GM23338 (cell line): ENCODE data around the gene DUOX1. TPM values are rescaled to one million over a fixed set of nuclear protein-coding genes. Genes with fewer than 3 reads are reported as not detected.

Experiments used
- ATAC-seq: fragments of 200-7000 bp; cut with Tn5 transposase; 3 replicates; pipeline ENCODE4 v1.9.1; 2020
- DNase-seq: peaks from one replicate; pipeline ENCODE4 v3.0.0-alpha.2; 2015; ENCODE audit warnings: low spot score
- H2AFZ ChIP-seq: fragments of 200-600 bp; sonication (generic); 2 replicates; pipeline ENCODE4 v1.8.0; 2016; ENCODE audit warnings: antibody characterized with exemption, mild to moderate bottlenecking, moderate library complexity
- H3F3A ChIP-seq: fragments of 200-600 bp; sonication (generic); replicated peaks from 2 replicates; pipeline ENCODE4 v1.8.0; 2017; ENCODE audit warnings: antibody characterized with exemption, mixed run types, low read depth
- H3K27ac ChIP-seq: fragments of 200-600 bp; sonication (generic); 2 replicates; pipeline ENCODE4 v1.6.1; 2016; ENCODE audit warnings: low read depth
- H3K27me3 ChIP-seq: fragments of 200-600 bp; sonication (generic); 2 replicates; pipeline ENCODE4 v1.8.0; 2016; ENCODE audit warnings: mild to moderate bottlenecking, mixed run types, moderate library complexity; ENCODE audit not compliant: insufficient read depth
- H3K36me3 ChIP-seq: fragments of 200-600 bp; sonication (generic); 2 replicates; pipeline ENCODE4 v1.8.0; 2016; ENCODE audit warnings: mild to moderate bottlenecking; ENCODE audit not compliant: insufficient read depth
- H3K4me1 ChIP-seq: fragments of 200-600 bp; sonication (generic); 2 replicates; pipeline ENCODE4 v1.8.0; 2016; ENCODE audit warnings: mild to moderate bottlenecking, moderate library complexity; ENCODE audit not compliant: insufficient read depth
- H3K4me2 ChIP-seq: fragments of 200-600 bp; sonication (generic); 2 replicates; pipeline ENCODE4 v1.7.1; 2017; ENCODE audit warnings: mixed run types
- H3K4me3 ChIP-seq: fragments of 200-600 bp; sonication (generic); 2 replicates; pipeline ENCODE4 v1.6.1; 2016; ENCODE audit warnings: mixed run types
- H3K79me2 ChIP-seq: fragments of 200-600 bp; sonication (generic); replicated peaks from 2 replicates; pipeline ENCODE4 v1.8.0; 2017; ENCODE audit warnings: mild to moderate bottlenecking; ENCODE audit not compliant: insufficient read depth
- H3K9me2 ChIP-seq: fragments of 200-600 bp; sonication (generic); 2 replicates; pipeline ENCODE4 v1.8.0; 2017; ENCODE audit not compliant: insufficient read depth
- H4K20me1 ChIP-seq: fragments of 200-600 bp; sonication (generic); replicated peaks from 2 replicates; pipeline ENCODE4 v1.8.0; 2017; ENCODE audit warnings: mild to moderate bottlenecking; ENCODE audit not compliant: insufficient read depth
- H3K27ac Mint-ChIP-seq: 2 replicates; pipeline ENCODE4 v1.8.0; 2020; ENCODE audit warnings: inconsistent platforms, mild to moderate bottlenecking, moderate library complexity, mixed read lengths
- H3K27me3 Mint-ChIP-seq: 3 replicates; pipeline ENCODE4 v1.8.0; 2022; ENCODE audit warnings: low read depth, mild to moderate bottlenecking, moderate library complexity, mixed read lengths, inconsistent platforms; ENCODE audit not compliant: insufficient read depth, poor library complexity
- H3K36me3 Mint-ChIP-seq: 3 replicates; pipeline ENCODE4 v1.8.0; 2021; ENCODE audit warnings: low read depth, mild to moderate bottlenecking, inconsistent platforms, moderate library complexity, mixed read lengths
- H3K4me1 Mint-ChIP-seq: 3 replicates; pipeline ENCODE4 v1.8.0; 2020; ENCODE audit warnings: mild to moderate bottlenecking, inconsistent platforms, mixed read lengths
- H3K4me3 Mint-ChIP-seq: 3 replicates; pipeline ENCODE4 v1.8.0; 2021; ENCODE audit warnings: moderate library complexity, mild to moderate bottlenecking, inconsistent platforms, mixed read lengths
- H3K9me3 Mint-ChIP-seq: 3 replicates; pipeline ENCODE4 v1.8.0; 2020; ENCODE audit warnings: moderate library complexity, mild to moderate bottlenecking, inconsistent platforms, mixed read lengths
- ETS1 ChIP-seq: IDR thresholded peaks from 2 replicates; pipeline ENCODE4 v1.6.1; 2016; ENCODE audit warnings: antibody characterized with exemption
- EZH2 ChIP-seq: fragments of 200-600 bp; sonication (generic); IDR thresholded peaks from one replicate; pipeline ENCODE4 v1.8.0; 2017; ENCODE audit warnings: antibody characterized with exemption, mild to moderate bottlenecking, low read depth; ENCODE audit not compliant: unreplicated experiment
- JUNB ChIP-seq: IDR thresholded peaks from one replicate; pipeline ENCODE4 v1.6.1; 2016; ENCODE audit warnings: antibody characterized with exemption; ENCODE audit not compliant: unreplicated experiment
- NANOG ChIP-seq: IDR thresholded peaks from 2 replicates; pipeline ENCODE4 v1.6.1; 2016; ENCODE audit warnings: antibody characterized with exemption, borderline replicate concordance
- REST ChIP-seq: IDR thresholded peaks from one replicate; pipeline ENCODE4 v1.6.1; 2018; ENCODE audit warnings: antibody characterized with exemption; ENCODE audit not compliant: unreplicated experiment
- polyA plus RNA-seq: library from polyadenylated mRNA; unstranded; fragments of >200 nt; fragmentation: Nextera tagmentation; extraction: Ambion mirVana; gene quantifications from 2 replicates; pipeline ENCODE4 v1.2.1, GENCODE V29; 2016
- total RNA-seq: library from RNA; depleted of rRNA; stranded (reverse); fragments of >200 nt; shearing (Covaris generic); gene quantifications from 2 replicates; pipeline ENCODE4 v1.2.3, GENCODE V29; 2014

DUOX1 gene
- total and polyA plus RNA-seq, 2 experiments from 2014 or later = 0.69 to 0.73 TPM

GRCh38 chr15:45201869-45202268 lies 72.1 kb downstream of the DUOX1 start:
- peaks cover 8% of the 10 kb centered on the region for H3K4me1 Mint-ChIP-seq
- no peaks in the 10 kb centered on the region for H4K20me1 ChIP-seq
- H3K36me3 Mint-ChIP-seq = no peaks in the 10 kb centered on the region
- no peaks in the 10 kb centered on the region for H3K36me3 ChIP-seq
- TF ChIP-seq EZH2 = no peak
- TF ChIP-seq ETS1 = no peak
- TF ChIP-seq NANOG = no peak
- no peaks in the 10 kb centered on the region for H3K4me1 ChIP-seq
- no peak overlapping the region for H3K4me2 ChIP-seq
- H3K4me3 Mint-ChIP-seq = no peak overlapping the region
- no peak overlapping the region for H3K27ac ChIP-seq
- H3K9me2 ChIP-seq = no peaks in the 10 kb centered on the region
- H2AFZ ChIP-seq = no peak overlapping the region; the same call in 1 of the 2 replicates
- no peak overlapping the region for H3K4me3 ChIP-seq
- H3K9me3 Mint-ChIP-seq = no peaks in the 10 kb centered on the region
- peaks cover 16% of the 10 kb centered on the region for H3K27me3 Mint-ChIP-seq
- peaks cover 3% of the 10 kb centered on the region; the same call in 1 of the 2 replicates for H3K27me3 ChIP-seq
- ATAC-seq (no peak), DNase-seq (no peak)
- no peaks in the 10 kb centered on the region for H3K79me2 ChIP-seq
- no peaks in the 10 kb centered on the region for H3F3A ChIP-seq
- no peak overlapping the region for H3K27ac Mint-ChIP-seq

GRCh38 chr15:45203182-45203581 lies 73.4 kb downstream of the DUOX1 start:
- TF ChIP-seq NANOG (no peak), JUNB (no peak), ETS1 (no peak), REST (no peak)
- Histone ChIP-seq H3F3A (no peaks in the 10 kb centered on the region), H3K79me2 (no peaks in the 10 kb centered on the region), H3K36me3 (no peaks in the 10 kb centered on the region), H3K27ac (no peak overlapping the region), H2AFZ (no peak overlapping the region), H3K27me3 (peaks cover 3% of the 10 kb centered on the region; the same call in 1 of the 2 replicates), H3K9me2 (no peaks in the 10 kb centered on the region), H3K4me1 (no peaks in the 10 kb centered on the region), H3K4me3 (no peak overlapping the region), H4K20me1 (no peaks in the 10 kb centered on the region), H3K4me2 (no peak overlapping the region)
- Mint-ChIP-seq H3K27me3 (peaks cover 15% of the 10 kb centered on the region), H3K4me1 (peaks cover 2% of the 10 kb centered on the region; the same call in 2 of the 3 replicates), H3K27ac (no peak overlapping the region), H3K4me3 (no peak overlapping the region), H3K36me3 (no peaks in the 10 kb centered on the region), H3K9me3 (no peaks in the 10 kb centered on the region)
- DNase-seq (no peak), ATAC-seq (no peak)
